Measurements from ENCODE around the gene FEN1. TPM values are rescaled to one million over a fixed set of nuclear protein-coding genes. Genes with fewer than 3 reads are reported as not detected.

FEN1 gene, protein sequence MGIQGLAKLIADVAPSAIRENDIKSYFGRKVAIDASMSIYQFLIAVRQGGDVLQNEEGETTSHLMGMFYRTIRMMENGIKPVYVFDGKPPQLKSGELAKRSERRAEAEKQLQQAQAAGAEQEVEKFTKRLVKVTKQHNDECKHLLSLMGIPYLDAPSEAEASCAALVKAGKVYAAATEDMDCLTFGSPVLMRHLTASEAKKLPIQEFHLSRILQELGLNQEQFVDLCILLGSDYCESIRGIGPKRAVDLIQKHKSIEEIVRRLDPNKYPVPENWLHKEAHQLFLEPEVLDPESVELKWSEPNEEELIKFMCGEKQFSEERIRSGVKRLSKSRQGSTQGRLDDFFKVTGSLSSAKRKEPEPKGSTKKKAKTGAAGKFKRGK
- 45.8 and 52.6 TPM in 2 replicates for total RNA-seq

DNA sequence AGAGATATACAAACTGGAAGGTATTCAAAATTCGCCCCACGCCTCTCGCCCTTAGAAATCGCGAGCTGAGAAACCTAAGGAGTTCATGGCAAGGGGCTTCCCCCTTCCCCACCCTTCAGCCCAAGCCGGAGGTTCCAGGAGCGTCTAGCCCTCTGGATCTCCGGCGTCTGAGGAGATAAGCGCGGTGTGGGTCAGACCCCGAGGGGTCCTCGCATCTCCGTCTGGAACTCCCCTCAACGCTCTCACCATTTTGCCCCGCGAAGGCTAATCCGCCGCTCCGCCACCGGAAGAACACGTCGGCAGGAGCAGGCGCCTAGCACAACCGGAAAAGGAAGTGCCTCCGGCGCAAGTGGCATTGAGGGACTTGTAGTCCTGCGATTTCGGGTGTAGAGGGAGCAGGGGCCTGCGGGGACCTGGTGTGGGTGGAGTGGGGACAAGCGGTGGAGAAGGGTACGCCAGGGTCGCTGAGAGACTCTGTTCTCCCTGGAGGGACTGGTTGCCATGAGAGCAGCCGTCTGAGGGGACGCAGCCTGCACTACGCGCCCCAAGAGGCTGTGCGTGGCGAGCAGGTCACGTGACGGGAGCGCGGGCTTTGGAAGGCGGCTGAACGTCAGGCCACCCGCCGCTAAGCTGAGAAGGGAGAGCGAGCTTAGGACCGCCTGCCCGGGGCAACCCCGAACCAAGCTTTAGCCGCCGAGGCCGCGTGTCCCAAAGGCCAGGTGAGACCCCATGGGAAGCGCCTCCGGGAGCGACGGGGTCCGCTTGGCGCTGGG lies at the start of gene FEN1, which contains the start of gene TMEM258:
Gene FEN1, plus strand, starts transcription at position 602 of the 773 bp plus-strand sequence. CDS start 2,451 bp downstream, outside the sequence.
Gene TMEM258, minus strand, starts transcription at position 290 of the 773 bp plus-strand sequence. Its CDS starts 41 bp downstream, at position 249.

DNA sequence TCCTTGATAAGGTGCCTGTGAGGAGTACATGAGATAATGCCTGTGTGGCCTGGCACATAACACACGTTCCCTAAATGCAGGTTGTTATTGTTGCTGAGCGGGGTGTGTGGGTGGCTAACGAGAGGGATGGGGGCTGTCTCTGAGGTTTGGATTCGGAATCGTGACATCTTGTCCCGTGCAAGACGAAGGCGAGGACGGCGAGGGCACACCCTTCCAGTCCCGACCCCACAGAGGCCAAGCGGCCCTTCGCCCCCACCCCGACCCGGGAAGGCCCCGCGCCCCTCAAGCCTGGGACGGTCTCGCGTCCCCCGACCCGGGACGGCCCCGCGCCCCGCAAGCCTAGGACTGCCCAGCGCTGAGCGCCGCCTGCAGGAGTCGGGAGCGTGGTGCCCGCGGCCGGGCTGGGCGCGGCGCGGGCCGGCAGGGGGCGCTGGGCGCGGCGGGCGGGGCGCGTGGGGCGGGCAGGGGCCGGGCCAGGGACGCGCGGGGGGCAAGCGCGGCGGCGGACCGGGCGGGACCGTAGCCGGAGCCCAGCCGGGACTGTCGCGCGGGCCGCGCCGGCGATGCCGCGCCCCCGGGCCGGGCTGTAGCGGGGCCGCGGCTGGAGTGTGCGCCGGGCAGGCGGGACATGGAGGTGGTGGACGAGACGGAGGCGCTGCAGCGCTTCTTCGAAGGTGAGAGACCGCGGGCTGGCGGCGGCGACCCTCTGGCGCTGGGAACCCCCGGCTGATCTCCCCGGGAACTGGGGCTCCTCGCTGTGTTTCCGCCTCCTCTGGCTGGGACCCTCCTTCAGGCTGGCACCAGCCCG lies 40.4 kb upstream of the FEN1 start, which contains the start of gene MYRF:
Gene MYRF, plus strand, starts transcription at position 520 of the 808 bp plus-strand sequence. Its CDS starts 109 bp downstream, at position 629.

DNA sequence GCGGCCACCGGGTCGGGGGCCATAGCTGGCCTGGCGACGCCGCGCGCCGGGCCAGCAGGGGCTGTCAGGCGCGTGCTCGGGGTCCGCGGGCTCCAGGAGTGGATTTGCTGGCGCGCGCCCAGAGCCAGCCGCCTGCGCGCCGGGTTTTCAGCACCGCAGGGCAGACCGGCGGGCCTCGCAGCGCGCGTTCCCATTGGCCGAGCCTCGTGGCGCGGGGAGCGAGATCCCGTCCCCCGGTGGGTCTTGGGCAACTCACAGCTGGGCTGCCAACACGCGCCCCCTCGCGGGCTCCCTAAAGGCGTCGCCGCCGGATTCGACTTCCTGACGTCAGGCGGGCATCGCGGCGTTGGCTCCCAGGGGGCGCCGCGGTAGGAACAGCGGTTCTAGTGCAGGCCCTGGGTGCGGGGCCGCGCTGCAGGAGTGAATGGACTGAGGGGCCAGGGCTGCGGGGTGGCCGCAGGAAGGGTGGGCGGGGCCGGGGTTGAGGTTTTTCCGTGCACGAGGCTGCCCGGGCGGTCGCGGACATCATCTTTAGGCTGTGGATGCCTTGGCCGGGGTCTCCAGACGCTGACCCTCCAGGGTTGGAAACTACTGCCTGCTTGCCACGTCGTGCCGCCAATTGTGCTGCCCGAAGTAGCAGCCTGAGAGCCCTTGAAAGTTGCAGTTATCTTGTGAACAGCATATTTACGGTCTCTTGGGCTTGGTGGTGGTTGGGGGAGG lies 24.2 kb downstream of the FEN1 start, which contains the start of gene FADS1:
Gene FADS1, minus strand, starts transcription at position 268 of the 720 bp plus-strand sequence. Its CDS starts 74 bp downstream, at position 194.

DNA sequence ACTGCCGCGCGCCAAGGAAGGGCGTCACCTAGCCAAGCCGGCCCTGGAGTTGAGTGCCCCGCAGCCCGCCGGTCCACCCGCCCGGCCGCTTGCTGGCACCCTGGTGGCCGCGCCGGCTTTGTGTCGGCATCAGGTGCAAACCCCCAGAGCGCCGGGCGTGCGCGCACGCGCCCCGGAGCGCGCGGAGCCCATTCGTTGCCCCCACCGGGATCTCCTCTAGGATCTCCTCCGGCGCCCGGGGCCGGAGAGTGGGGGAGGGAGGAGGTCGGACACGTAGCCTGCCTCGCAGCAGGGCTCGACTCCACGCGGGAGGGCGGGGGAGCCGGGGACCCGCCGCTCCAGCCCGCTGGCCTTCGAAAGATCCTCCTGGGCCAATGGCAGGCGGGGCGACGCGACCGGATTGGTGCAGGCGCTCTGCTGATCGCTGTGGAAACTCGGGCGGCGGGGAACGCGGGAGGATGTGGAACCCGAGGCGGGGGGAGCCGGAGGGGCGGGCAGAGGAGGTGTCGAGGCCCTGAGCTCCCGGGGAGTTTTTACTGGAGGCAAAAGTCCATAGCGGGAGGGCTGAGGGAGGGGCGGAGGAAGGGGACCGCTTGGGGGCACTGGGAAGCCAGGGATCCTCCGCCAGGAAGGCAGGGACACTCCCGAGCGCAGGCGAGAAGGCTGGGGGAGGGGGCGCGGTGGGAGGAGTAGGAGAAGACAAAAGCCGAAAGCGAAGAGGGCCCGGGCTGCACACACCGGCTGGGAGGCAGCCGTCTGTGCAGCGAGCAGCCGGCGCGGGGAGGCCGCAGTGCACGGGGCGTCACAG lies 35.1 kb downstream of the FEN1 start, which contains the start of gene FADS2:
Gene FADS2, plus strand, starts transcription at position 730 of the 808 bp plus-strand sequence. CDS start 91 bp downstream, outside the sequence.

Other genes starting within 250 kb of the FEN1 start
- gene SYT7, start 211.8 kb upstream of the FEN1 start, total RNA-seq, result under 0.01 and 0.30 TPM in 2 replicates
- gene DAGLA, start 112.5 kb upstream of the FEN1 start, total RNA-seq, result 0.46 and 0.65 TPM in 2 replicates
- gene MYRF, start 40.3 kb upstream of the FEN1 start, total RNA-seq, result 0.91 and 0.97 TPM in 2 replicates
- gene TMEM258, start 312 bp upstream of the FEN1 start, total RNA-seq, result 51.5 and 71.1 TPM in 2 replicates
- gene FADS1, start 24.1 kb downstream of the FEN1 start, total RNA-seq, result 69.8 and 75.5 TPM in 2 replicates
- gene FADS2, start 35.4 kb downstream of the FEN1 start, total RNA-seq, result 173 and 214 TPM in 2 replicates
- 123 and 147 TPM in 2 replicates for gene FADS3, start 98.6 kb downstream of the FEN1 start, total RNA-seq
- 0.32 and 1.1 TPM in 2 replicates for gene RAB3IL1, start 124.7 kb downstream of the FEN1 start, total RNA-seq
- under 0.01 TPM in 1 of 2 replicates, not detected in the other for gene BEST1, start 157.4 kb downstream of the FEN1 start, total RNA-seq
- 339 and 510 TPM in 2 replicates for gene FTH1, start 174.7 kb downstream of the FEN1 start, total RNA-seq

Measured in epithelial cell of umbilical artery (primary cell).